Neural cell (in vitro differentiated cells): ENCODE measurements around the gene IGSF21. TPM values are rescaled to one million over a fixed set of nuclear protein-coding genes. Genes with fewer than 3 reads are reported as not detected.

Experiments
- H2AFZ ChIP-seq: fragments of 200-600, 300-800 bp; sonication (generic), shearing (Covaris generic); 2 replicates; pipeline ENCODE4 v1.6.0; 2014; ENCODE audit warnings: low read depth, mild to moderate bottlenecking, antibody characterized with exemption, low read length, moderate library complexity
- H3F3A ChIP-seq: fragments of 200-600 bp; shearing (Covaris generic); 2 replicates; pipeline ENCODE4 v1.6.1; 2016; ENCODE audit warnings: mild to moderate bottlenecking, moderate library complexity, mixed read lengths, antibody characterized with exemption, low read length; ENCODE audit not compliant: insufficient read depth, poor library complexity, severe bottlenecking
- H3K27ac ChIP-seq: fragments of 200-600, 300-800 bp; sonication (generic), shearing (Covaris generic); 2 replicates; pipeline ENCODE4 v1.5.1; 2014; ENCODE audit warnings: mild to moderate bottlenecking, low read length, moderate library complexity
- H3K27me3 ChIP-seq: fragments of 300-800, 200-600 bp; sonication (generic), shearing (Covaris generic); 2 replicates; pipeline ENCODE4 v1.6.0; 2014; ENCODE audit warnings: mild to moderate bottlenecking, low read depth, low read length, moderate library complexity; ENCODE audit not compliant: insufficient read depth
- H3K36me3 ChIP-seq: fragments of 300-800, 200-600 bp; sonication (generic), shearing (Covaris generic); 2 replicates; pipeline ENCODE4 v1.5.1; 2014; ENCODE audit warnings: mild to moderate bottlenecking, antibody characterized with exemption, low read length, moderate library complexity; ENCODE audit not compliant: insufficient read depth
- H3K4me2 ChIP-seq: fragments of 300-800, 200-600 bp; sonication (generic), shearing (Covaris generic); 2 replicates; pipeline ENCODE4 v1.6.0; 2014; ENCODE audit warnings: mild to moderate bottlenecking, low read length
- H3K4me3 ChIP-seq: fragments of 300-800, 200-600 bp; sonication (generic), shearing (Covaris generic); 2 replicates; pipeline ENCODE4 v1.5.1; 2014; ENCODE audit warnings: mild to moderate bottlenecking, low read length, moderate library complexity
- H3K79me2 ChIP-seq: fragments of 200-600 bp; shearing (Covaris generic); replicated peaks from 2 replicates; pipeline ENCODE4 v1.6.0; 2014; ENCODE audit warnings: mild to moderate bottlenecking, low read length, moderate library complexity; ENCODE audit not compliant: insufficient read depth
- H3K9ac ChIP-seq: fragments of 300-800, 200-600 bp; sonication (generic), shearing (Covaris generic); 2 replicates; pipeline ENCODE4 v1.6.1; 2016; ENCODE audit warnings: mild to moderate bottlenecking, low read length, mixed read lengths
- H3K9me2 ChIP-seq: fragments of 200-600 bp; shearing (Covaris generic); 2 replicates; pipeline ENCODE4 v1.6.1; 2016; ENCODE audit warnings: mild to moderate bottlenecking, low read length, mixed read lengths; ENCODE audit not compliant: insufficient read depth
- H3K9me3 ChIP-seq: fragments of 200-600, 300-800 bp; sonication (generic), shearing (Covaris generic); 2 replicates; pipeline ENCODE4 v1.6.1; 2016; ENCODE audit warnings: mild to moderate bottlenecking, mixed run types, low read length, moderate library complexity, mixed read lengths
- H4K20me1 ChIP-seq: fragments of 200-600 bp; shearing (Covaris generic); 2 replicates; pipeline ENCODE4 v1.6.1; 2016; ENCODE audit warnings: mild to moderate bottlenecking, mixed run types; ENCODE audit not compliant: insufficient read depth
- CTCF ChIP-seq: fragments of 450-650 bp; IDR thresholded peaks from 2 replicates; pipeline ENCODE4 v1.5.1; 2014; ENCODE audit warnings: antibody characterized with exemption, mild to moderate bottlenecking, moderate library complexity; ENCODE audit not compliant: poor library complexity, severe bottlenecking
- EP300 ChIP-seq: fragments of 450-650 bp; conservative IDR thresholded peaks from 2 replicates; pipeline ENCODE4 v1.6.1; 2014; ENCODE audit warnings: antibody characterized with exemption, mild to moderate bottlenecking, moderate library complexity; ENCODE audit not compliant: poor library complexity, severe bottlenecking
- EZH2 ChIP-seq: fragments of 200-600, 300-800 bp; shearing (Covaris generic), sonication (generic); IDR thresholded peaks from 2 replicates; pipeline ENCODE4 v1.6.1; 2014; ENCODE audit warnings: antibody characterized with exemption, low read length, borderline replicate concordance, mild to moderate bottlenecking; ENCODE audit not compliant: insufficient read depth, poor library complexity, severe bottlenecking
- MXI1 ChIP-seq: fragments of 450-650 bp; conservative IDR thresholded peaks from 2 replicates; pipeline ENCODE4 v1.6.1; 2014; ENCODE audit warnings: antibody characterized with exemption, mild to moderate bottlenecking; ENCODE audit not compliant: poor library complexity, severe bottlenecking
- POLR2AphosphoS5 ChIP-seq: IDR thresholded peaks from 2 replicates; pipeline ENCODE4 v1.6.1; 2012
- RAD21 ChIP-seq: fragments of 450-650 bp; conservative IDR thresholded peaks from 2 replicates; pipeline ENCODE4 v1.6.1; 2014; ENCODE audit warnings: antibody characterized with exemption, mild to moderate bottlenecking, moderate library complexity
- REST ChIP-seq: IDR thresholded peaks from 2 replicates; pipeline ENCODE4 v1.6.1; 2012; ENCODE audit warnings: borderline replicate concordance
- SMC3 ChIP-seq: fragments of 450-650 bp; conservative IDR thresholded peaks from 2 replicates; pipeline ENCODE4 v1.6.1; 2014; ENCODE audit warnings: antibody characterized with exemption, mild to moderate bottlenecking, moderate library complexity; ENCODE audit not compliant: poor library complexity
- TAF1 ChIP-seq: IDR thresholded peaks from 2 replicates; pipeline ENCODE4 v1.6.1; 2012; ENCODE audit warnings: low read depth
- polyA plus RNA-seq: library from polyadenylated mRNA; depleted of rRNA; stranded (reverse); fragments of >200 nt; gene quantifications from 2 replicates; pipeline ENCODE4 v1.2.3, GENCODE V29; 2014

The IGSF21 gene
- polyA plus RNA-seq, 1 donor from 2014 or later, result 2.4 TPM

GRCh38 chr1:18305182-18305795 lies 197.7 kb downstream of the IGSF21 start:
- Histone ChIP-seq H3K27me3 (no peaks in the 10 kb centered on the region), H3F3A (no peaks in the 10 kb centered on the region), H3K79me2 (no peaks in the 10 kb centered on the region)

DNA sequence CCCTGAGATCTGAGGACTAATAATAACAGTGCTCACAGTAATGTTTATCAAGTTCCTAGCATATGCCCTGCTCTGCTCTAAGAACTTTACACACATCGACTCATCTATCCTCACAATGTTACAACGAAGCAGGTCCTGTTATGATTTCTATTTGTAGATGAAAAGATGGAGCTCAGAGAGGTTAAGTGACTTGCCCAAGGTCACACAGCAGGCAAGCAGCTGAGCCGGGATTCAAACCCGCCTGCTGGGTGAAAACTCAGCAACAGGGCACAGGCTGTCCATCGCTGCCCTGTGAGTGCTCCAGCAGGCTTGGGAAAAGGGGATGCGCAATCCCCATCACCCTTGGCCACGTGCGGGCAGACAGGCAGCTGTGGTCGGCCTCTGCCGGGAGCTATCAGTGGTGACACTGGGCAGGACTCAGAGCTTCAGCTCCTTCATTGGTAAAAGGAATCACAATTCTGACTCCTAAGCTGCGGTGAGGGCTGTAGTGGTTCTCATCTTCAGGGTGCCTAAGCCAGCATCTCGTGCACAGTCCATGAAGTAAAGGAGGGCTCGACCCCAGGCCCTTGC lies 199.8 kb downstream of the IGSF21 start:
- no peak overlapping the region for H3K4me2 ChIP-seq
- TF ChIP-seq TAF1 (no peak), EZH2 (no peak), CTCF (no peak), SMC3 (no peak), POLR2AphosphoS5 (no peak), REST (no peak), MXI1 (no peak), EP300 (no peak), RAD21 (no peak)
- H3K9me2 ChIP-seq, result no peaks in the 10 kb centered on the region
- no peaks in the 10 kb centered on the region for H3K79me2 ChIP-seq
- H3K9me3 ChIP-seq, result peaks cover 4% of the 10 kb centered on the region
- no peak overlapping the region for H3K9ac ChIP-seq
- no peak overlapping the region for H2AFZ ChIP-seq
- no peaks in the 10 kb centered on the region for H3K27me3 ChIP-seq
- no peaks in the 10 kb centered on the region for H3K36me3 ChIP-seq
- H3K27ac ChIP-seq, result no peak overlapping the region
- H3K4me3 ChIP-seq, result no peak overlapping the region
- no peaks in the 10 kb centered on the region for H4K20me1 ChIP-seq
- no peaks in the 10 kb centered on the region for H3F3A ChIP-seq

More at GRCh38 chr1:18305182-18305795, 197.7 kb downstream of the IGSF21 start:
- no peaks in the 10 kb centered on the region for H4K20me1 ChIP-seq
- no peaks in the 10 kb centered on the region for H3K9me3 ChIP-seq
- H3K4me3 ChIP-seq, result no peak overlapping the region
- no peak overlapping the region for H2AFZ ChIP-seq
- H3K27ac ChIP-seq, result no peak overlapping the region
- H3K9ac ChIP-seq, result no peak overlapping the region
- H3K4me2 ChIP-seq, result no peak overlapping the region
- no peaks in the 10 kb centered on the region for H3K9me2 ChIP-seq
- TF ChIP-seq SMC3 (no peak), RAD21 (no peak), CTCF (no peak), EP300 (no peak)
- H3K36me3 ChIP-seq, result no peaks in the 10 kb centered on the region
